ENCODE data around the gene TBATA. TPM values are rescaled to one million over a fixed set of nuclear protein-coding genes. Genes with fewer than 3 reads are reported as not detected.

The TBATA gene, protein sequence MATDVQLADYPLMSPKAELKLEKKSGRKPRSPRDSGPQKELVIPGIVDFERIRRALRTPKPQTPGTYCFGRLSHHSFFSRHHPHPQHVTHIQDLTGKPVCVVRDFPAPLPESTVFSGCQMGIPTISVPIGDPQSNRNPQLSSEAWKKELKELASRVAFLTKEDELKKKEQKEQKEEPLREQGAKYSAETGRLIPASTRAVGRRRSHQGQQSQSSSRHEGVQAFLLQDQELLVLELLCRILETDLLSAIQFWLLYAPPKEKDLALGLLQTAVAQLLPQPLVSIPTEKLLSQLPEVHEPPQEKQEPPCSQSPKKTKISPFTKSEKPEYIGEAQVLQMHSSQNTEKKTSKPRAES
- not detected in 2 replicates for total RNA-seq (ENCODE audit: low replicate concordance)
- long read RNA-seq: 0 reads

DNA sequence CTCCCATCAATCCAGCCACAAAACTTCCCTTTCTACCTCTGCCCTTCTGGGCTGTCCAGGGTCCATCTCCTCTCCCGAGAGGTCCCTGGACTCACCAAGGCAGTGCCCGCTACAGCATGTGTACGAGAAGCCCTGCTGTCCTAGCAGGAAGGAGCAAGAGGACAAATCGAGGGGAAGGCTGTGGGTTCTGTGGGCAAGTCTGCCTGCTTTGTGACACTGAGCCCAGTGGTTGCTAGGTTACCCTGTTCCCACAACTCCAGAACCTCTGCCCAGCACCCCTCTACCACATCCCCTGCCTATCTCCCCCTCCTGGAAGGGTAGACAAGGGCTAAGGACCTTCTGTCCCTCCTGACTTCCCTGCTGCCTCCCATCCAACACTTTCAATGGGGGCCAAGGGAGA, at the start of gene TBATA:
Gene TBATA, minus strand, starts transcription at position 188 of the 400 bp plus-strand sequence. CDS start 1,998 bp downstream, outside the sequence.
- TF ChIP-seq, protein P1, sequence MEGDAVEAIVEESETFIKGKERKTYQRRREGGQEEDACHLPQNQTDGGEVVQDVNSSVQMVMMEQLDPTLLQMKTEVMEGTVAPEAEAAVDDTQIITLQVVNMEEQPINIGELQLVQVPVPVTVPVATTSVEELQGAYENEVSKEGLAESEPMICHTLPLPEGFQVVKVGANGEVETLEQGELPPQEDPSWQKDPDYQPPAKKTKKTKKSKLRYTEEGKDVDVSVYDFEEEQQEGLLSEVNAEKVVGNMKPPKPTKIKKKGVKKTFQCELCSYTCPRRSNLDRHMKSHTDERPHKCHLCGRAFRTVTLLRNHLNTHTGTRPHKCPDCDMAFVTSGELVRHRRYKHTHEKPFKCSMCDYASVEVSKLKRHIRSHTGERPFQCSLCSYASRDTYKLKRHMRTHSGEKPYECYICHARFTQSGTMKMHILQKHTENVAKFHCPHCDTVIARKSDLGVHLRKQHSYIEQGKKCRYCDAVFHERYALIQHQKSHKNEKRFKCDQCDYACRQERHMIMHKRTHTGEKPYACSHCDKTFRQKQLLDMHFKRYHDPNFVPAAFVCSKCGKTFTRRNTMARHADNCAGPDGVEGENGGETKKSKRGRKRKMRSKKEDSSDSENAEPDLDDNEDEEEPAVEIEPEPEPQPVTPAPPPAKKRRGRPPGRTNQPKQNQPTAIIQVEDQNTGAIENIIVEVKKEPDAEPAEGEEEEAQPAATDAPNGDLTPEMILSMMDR (conservative IDR thresholded peaks at IDR 0.05): no peak
- DNase-seq (ENCODE audit: extremely low spot score, unreplicated experiment): no peak
- no peak within 1 kb of the TSS for H3K4me3 Mint-ChIP-seq
- H3K27me3 Mint-ChIP-seq: peaks cover 4% of the 10 kb centered on the region
- H3K9me3 Mint-ChIP-seq: no peaks in the 10 kb centered on the region
- no peaks in the 10 kb centered on the region for H3K36me3 Mint-ChIP-seq
- no peak within 1 kb of the TSS for H3K27ac Mint-ChIP-seq
- no peaks in the 10 kb centered on the region for H3K4me1 Mint-ChIP-seq (ENCODE audit: unreplicated experiment)

DNA sequence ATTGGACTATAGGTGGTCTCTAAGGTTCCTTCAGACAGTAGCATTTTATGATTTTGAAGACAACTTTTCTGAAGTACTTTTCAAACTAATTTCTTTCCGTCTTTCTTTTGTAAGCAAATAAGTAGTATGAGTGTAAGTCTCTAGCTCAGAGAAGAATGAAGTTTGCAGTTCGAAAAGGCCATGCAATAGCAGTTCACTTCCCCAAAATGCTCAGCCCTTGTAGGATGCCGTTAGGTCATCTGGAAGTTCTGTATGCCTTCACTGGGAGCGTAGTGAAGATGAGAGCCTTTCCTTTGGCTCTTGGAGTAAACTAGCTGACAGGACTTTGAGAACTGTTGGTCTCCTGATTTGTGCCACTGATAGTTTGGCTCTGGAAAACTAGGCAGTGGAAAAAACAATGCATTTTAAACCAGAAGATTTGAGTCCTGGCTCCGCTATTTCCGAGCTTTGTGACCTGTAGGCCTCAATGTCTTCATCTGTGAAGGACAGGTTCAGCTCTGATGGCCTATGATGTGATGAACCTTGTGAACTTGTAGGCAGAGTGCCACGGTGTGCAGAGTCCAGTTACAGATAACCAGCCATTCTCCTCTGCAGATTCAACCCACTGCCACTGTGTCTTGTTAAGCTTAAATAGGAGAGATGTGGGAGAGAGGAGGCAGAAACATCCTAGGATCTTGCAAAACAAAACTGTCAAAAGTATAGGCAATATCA, 49.4 kb upstream of the TBATA start:
- H3K36me3 Mint-ChIP-seq: peaks cover 30% of the 10 kb centered on the region
- H3K9me3 Mint-ChIP-seq: peaks cover 5% of the 10 kb centered on the region
- TF ChIP-seq, protein P1 (conservative IDR thresholded peaks at IDR 0.05): no peak
- H3K4me1 Mint-ChIP-seq (ENCODE audit: unreplicated experiment): peaks cover 35% of the 10 kb centered on the region
- no peak for DNase-seq (ENCODE audit: extremely low spot score, unreplicated experiment)
- H3K27ac Mint-ChIP-seq: no peak overlapping the region
- no peak overlapping the region for H3K4me3 Mint-ChIP-seq
- H3K27me3 Mint-ChIP-seq: no peaks in the 10 kb centered on the region

DNA sequence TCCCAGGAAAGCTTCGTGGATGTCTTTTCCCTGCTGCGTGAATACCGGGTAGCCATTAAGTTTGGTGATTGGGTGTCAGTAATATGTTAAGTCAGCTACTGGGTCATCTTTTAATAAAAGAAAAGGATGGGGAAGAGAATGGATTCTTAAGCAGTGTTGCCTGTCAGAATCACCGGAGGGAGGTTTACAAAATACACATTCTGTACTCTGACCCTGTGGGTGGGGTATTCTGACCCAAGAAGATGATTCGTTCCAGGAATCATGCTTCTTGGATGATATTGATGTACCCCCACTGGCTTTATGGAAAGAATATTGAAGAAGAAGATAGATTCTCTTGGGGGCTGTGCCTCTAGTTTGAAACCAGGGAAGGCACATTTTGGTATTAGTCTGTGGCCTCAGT, 48.8 kb upstream of the TBATA start:
- TF ChIP-seq, protein P1 (conservative IDR thresholded peaks at IDR 0.05): no peak
- no peak overlapping the region for H3K27ac Mint-ChIP-seq
- no peaks in the 10 kb centered on the region for H3K27me3 Mint-ChIP-seq
- DNase-seq (ENCODE audit: extremely low spot score, unreplicated experiment): no peak
- H3K36me3 Mint-ChIP-seq: peaks cover 30% of the 10 kb centered on the region
- H3K4me1 Mint-ChIP-seq (ENCODE audit: unreplicated experiment): peaks cover 35% of the 10 kb centered on the region
- no peak overlapping the region for H3K4me3 Mint-ChIP-seq
- H3K9me3 Mint-ChIP-seq: peaks cover 5% of the 10 kb centered on the region

DNA sequence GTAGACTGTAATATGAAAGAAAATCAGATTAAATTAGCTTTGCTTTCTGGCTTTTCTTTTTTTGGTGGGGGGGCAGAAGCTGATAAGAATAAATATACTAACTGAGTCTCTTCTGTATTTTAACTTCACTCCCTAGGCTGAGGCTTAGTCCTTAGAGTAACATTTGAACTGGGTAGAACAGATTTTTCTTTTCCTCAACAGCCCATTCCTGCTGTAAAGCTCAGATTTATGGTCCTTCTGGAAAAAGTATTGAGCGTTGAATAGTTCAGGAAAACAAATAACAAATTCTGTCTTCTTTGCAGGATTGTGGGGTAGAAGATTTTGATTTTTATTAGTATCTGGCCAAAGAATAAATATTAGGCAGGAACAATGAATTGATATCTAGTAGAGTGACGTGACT, 48.4 kb upstream of the TBATA start:
- Mint-ChIP-seq H3K4me3 (no peak overlapping the region), H3K4me1 (ENCODE audit: unreplicated experiment) (peaks cover 35% of the 10 kb centered on the region), H3K9me3 (peaks cover 5% of the 10 kb centered on the region), H3K27ac (no peak overlapping the region), H3K36me3 (peaks cover 30% of the 10 kb centered on the region), H3K27me3 (no peaks in the 10 kb centered on the region)
- DNase-seq (ENCODE audit: extremely low spot score, unreplicated experiment): no peak
- TF ChIP-seq, protein P1 (conservative IDR thresholded peaks at IDR 0.05): no peak

DNA sequence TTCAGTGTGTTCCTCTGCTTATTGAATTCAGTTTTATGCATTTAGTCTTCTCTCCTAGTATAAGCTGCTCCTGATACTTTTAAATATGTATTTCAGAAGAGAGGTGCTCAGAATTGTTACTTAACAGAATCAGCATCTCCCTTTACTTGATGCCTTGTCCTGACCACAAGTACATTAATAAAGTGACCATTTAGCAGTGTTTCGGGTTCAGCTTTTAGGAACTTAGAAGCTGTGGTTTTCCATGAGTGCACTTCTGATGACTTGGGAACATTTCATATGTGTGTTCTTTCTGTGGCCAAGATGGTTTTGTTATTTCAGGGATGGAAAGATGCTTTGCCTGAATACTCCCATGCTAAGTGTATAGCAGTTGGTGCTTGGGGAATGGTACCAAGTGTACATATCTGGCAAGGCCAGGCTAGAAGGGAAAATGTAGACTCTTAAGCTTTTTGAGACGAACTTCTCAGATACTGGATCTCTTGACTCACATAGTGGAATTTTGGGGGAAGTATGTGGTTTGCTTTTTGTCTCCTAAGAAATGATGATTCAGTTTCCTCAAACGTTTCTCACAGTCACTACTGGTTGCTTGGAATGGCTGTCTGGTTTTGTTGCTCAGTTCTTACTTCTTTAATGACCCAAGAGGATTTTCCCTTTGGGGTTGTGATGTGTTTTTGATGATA, 47.8 kb upstream of the TBATA start:
- Mint-ChIP-seq H3K36me3 (peaks cover 29% of the 10 kb centered on the region), H3K9me3 (peaks cover 5% of the 10 kb centered on the region), H3K27ac (no peak overlapping the region), H3K4me1 (ENCODE audit: unreplicated experiment) (peaks cover 35% of the 10 kb centered on the region), H3K4me3 (no peak overlapping the region), H3K27me3 (no peaks in the 10 kb centered on the region)
- TF ChIP-seq, protein P1 (conservative IDR thresholded peaks at IDR 0.05): no peak
- DNase-seq (ENCODE audit: extremely low spot score, unreplicated experiment): no peak

All from type B pancreatic cell (in vitro differentiated cells).